GM10847 (cell line): ENCODE measurements around the gene GTF2A2.

Experiments used
- POLR2A ChIP-seq: IDR thresholded peaks from 2 replicates; pipeline ENCODE4 v1.6.1; 2011; ENCODE audit not compliant: insufficient read length; ENCODE audit errors: extremely low read depth

The GTF2A2 gene

GRCh38 chr15:59680346-59680745 lies 23.0 kb upstream of the GTF2A2 start:
- TF ChIP-seq POLR2A, result no peak

DNA sequence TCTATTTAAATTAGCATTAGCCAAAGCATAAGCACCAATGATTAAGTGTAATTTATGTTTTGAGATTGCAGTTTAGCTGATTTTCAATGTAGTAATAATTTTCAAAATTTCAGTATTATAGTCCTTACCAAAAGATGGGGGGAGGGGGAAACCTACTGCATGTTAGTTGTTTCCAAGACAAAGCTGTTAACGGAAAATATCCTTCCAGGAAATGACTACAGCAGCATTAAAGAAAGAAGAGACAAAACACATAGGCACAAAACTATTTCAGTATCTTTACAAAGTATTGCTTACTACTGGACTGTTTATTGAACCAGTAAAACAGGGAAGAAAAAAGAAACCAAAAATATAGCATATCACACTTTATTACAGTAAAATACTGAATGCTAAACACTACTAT lies 21.3 kb upstream of the GTF2A2 start:
- no peak for TF ChIP-seq POLR2A

DNA sequence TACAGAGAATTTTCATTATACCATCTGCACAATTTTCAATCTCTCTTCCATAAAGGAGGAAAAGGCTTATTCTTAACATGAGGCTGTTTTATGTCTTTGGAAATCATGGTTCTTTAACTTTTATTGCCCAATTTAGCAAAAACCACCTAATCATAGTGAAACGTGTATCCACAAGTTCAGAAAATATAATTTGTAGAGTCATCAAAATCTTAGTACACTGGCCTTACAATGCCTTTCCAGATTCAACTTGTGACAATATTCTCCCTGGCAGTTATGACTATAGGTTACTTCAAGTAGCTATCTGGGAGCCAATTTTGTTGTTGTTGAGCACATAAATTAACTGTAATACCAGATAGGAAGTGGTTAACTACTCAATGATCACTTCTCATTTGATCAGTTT lies 20.9 kb upstream of the GTF2A2 start:
- no peak for TF ChIP-seq POLR2A

DNA sequence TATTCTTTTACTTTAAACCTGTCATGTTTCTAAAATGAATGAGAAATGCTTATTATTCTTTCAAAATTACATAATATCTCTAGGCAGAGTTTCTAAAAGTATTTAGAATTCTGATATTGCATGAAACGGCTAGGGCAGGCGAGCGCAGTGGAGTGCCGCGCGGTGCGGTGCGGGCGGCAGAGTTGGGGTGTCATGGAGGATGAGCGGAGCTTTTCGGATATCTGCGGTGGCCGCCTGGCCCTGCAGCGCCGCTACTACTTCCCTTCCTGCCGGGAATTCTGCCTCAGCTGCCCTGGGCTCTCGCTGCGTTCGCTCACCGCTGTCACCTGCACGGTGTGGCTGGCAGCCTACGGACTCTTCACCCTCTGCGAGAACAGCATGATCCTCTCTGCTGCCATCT lies 19.2 kb upstream of the GTF2A2 start:
- TF ChIP-seq POLR2A, result no peak

DNA sequence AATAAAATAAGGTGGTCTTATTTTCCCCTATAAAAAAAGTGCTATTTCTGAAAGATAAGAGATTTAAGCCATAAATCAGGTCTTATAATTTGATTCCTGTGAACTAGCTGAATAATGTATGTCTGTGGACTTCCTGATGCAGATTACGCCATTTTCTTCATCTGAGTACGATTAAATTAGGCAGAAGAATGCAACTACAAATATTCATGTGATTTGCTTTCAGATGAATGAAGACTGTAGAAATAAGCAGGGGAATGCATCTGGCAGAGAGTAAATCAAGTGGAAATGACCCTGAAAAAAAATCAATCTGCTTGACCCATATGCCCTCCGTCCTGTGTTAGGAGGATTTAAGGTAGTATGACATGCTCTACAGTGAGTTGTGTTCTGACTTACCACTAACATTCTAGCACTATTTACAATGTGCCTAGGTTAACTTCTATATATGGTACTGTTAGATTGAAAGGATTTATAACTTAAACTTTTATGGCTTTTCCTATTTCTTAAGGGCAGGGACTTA lies 17.1 kb upstream of the GTF2A2 start:
- TF ChIP-seq POLR2A, result no peak

- TF ChIP-seq POLR2A, result no peak
These were observed 11.2 kb upstream of the GTF2A2 start for GRCh38 chr15:59668556-59668955.

DNA sequence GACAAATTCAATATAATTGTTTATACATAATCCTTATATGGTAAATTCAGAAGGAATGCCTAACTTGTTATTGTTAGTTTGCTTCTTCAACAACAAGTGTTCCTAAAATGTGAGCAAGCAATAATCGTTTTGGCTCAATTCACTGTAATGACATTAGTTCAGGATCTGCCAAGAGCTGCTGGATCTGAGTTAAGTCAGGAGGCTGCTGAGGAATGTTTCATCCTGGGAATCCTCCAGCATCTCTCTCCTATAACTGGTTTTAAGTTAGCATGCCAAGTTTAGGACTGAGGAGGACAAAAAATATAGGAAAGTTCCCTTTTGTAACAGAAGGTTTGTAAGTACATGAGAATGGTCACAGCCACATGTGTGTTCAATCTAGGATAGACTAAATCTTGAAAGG lies 4.9 kb upstream of the GTF2A2 start:
- no peak for TF ChIP-seq POLR2A

DNA sequence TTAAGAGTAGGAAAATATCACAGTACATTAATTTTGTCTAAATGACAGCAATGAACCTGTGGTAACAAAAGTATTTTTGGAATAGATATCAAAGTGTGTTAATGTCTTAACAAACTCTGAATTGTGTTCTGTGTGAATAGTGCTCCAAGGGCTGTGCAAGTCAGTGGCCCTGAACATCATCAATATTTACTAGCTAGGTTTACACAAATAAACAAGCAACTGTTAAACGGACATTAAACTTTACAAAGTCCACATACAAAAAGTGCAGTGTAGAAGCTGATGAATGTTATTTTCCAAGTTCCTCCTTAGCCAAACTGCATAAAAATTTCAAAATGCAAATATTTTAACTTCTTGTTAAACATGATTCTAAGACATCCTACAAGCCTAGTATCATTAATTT lies 2.1 kb upstream of the GTF2A2 start:
- no peak for TF ChIP-seq POLR2A

- no peak for TF ChIP-seq POLR2A
These were observed 365 bp upstream of the GTF2A2 start for GRCh38 chr15:59657635-59658125.

GRCh38 chr15:59654046-59654445 lies 3.3 kb downstream of the GTF2A2 start:
- no peak for TF ChIP-seq POLR2A

DNA sequence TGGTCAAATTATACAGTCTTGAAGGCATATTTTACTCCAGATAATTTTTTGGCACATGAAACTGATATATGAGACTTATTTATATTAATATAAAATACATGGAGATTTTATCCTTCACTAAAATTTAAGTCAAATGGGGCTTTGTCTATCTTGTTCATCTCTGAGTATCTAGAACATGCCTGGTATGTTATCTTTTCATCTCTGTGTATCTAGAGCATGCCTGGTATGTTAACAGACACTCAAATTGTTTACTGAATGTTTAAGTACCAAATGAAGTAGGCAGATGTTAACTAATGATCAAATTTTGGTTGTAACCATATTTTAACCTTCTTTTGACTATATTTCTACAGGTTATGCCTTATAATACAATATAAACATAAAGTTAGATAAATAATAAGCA lies 7.7 kb downstream of the GTF2A2 start:
- no peak for TF ChIP-seq POLR2A

DNA sequence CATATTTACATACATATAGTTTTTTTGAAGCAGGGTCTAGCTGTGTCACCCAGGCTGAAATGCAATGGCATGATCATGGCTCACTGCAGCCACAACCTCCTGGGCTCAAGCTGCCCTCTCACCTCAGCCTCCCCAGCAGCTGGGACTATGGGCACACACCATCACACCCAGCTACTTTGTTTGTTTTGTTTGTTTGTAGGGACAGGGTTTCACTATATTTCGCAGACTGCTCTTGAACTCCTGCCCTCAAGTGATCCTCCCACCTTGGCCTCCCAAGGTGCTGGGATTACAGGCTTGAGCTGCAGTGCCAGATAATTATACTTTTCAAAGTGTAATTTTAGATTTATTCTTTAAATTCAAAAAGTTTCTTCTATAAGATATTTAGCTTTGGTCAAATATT lies 10.2 kb downstream of the GTF2A2 start:
- TF ChIP-seq POLR2A, result no peak

- no peak for TF ChIP-seq POLR2A
These were observed 11.0 kb downstream of the GTF2A2 start for GRCh38 chr15:59646277-59646676.

DNA sequence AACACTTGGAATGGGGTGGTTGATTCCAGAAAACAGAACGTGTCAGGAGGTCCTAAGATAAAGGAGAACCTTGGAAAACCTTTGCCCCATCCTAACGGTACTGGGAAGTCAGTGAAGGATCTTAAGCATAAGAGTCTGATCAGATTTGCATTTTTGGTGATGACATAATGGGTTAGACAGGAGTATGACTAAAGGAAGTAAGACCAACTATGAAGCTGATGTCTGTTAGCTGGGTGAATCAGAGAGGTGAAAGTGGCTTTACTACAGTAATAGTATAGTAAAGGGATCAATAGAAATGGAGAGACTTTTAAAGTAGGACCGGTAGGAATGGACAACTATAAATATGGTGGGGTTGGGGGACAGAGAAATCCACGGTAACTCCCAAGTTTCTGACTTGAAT lies 12.6 kb downstream of the GTF2A2 start:
- no peak for TF ChIP-seq POLR2A

DNA sequence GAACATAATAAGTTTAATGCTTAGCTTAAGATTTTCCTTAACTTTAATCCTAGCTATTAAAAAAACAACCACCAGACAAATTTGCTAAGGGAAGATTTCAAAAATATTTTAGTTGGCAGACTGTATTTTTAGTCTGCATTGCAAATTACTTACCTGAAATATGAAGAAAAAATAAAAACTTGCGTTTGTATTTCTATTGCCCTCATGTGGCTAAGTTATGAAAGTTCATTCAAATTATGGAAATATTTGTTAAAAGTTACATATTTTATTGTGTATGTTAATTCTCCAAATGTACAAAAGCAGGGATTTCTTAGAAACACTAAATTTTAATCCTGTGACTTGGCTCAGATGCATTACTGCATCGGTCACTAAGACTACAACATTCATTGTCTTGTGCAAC lies 15.0 kb downstream of the GTF2A2 start:
- no peak for TF ChIP-seq POLR2A

GRCh38 chr15:59636184-59636583 lies 21.1 kb downstream of the GTF2A2 start:
- no peak for TF ChIP-seq POLR2A

- TF ChIP-seq POLR2A, result no peak
These were observed 24.6 kb downstream of the GTF2A2 start for GRCh38 chr15:59632714-59633113.

GRCh38 chr15:59622289-59622688 lies 35.0 kb downstream of the GTF2A2 start:
- no peak for TF ChIP-seq POLR2A
